NCI-H2196 (cell line): Measurements from ENCODE around the gene GRIFIN.
"Not testable (repeated sequence)": the region's sequence is repeated elsewhere in the genome, so short reads cannot be mapped to it uniquely, and the experiment has no call there.

Experiments used
- DNase-seq: peaks from one replicate; lab custom pipeline; 2025; ENCODE audit not compliant: unreplicated experiment; lab: John Stamatoyannopoulos, UW

GRIFIN gene

DNA sequence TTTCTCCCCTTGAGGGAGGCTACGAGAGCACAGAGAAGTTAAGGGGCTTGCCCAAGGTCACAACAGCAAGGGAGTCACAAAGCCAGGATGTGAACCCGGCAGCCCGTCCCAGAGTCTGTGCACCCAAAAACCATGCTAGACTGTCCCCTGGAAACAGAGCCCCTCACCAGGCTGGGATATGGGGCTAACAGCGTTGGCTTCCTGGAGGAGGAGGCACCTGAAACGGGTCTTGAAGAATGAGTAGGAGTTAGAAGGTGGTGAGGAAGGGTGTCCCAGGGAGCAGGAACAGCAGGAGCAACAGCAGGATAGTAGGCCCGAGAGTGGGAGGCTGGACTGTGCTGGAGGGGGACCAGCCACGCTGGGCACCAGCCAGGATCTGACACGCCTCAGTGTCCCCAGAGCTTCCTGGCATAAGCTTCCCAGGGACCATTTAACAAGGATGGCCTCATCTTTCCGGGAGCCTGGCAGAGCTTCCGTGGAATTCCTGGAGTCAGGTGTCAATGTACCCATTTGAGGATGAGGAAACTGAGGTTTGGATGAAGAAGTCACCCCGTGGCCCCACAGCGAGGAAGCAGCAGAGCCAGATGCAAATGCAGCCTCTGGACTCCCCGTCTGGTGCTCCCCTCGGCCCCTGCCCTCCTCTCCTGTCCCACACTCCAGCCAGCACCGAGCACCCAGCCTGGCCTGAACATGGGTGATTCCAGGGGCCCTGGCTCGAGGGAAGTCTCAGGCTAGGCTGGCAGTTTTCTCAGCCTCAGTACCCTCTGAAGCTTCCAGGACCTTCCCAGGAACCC, 3.3 kb upstream of the GRIFIN start:
- no peak for DNase-seq

DNA sequence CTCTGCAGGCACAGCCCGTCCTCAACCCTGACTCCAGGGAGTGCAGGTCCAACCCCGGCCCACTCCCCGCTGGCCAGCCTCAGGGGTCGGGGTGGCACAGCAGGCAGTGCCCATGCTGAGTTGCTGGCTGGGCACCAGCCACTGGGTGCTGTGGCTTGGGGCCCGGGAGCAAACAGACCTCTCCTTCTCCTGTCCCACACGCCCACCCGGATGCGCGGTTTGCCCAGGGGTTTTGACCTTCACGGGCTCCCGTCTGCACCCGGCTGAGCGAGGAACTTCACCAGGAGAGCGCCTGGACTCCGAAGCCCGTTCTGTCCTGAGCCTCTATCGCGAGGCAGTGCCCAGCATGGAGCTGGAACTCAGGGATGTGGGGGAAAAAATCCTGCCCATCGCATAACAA, 2.6 kb upstream of the GRIFIN start:
- peak; percentile 54 for DNase-seq

DNA sequence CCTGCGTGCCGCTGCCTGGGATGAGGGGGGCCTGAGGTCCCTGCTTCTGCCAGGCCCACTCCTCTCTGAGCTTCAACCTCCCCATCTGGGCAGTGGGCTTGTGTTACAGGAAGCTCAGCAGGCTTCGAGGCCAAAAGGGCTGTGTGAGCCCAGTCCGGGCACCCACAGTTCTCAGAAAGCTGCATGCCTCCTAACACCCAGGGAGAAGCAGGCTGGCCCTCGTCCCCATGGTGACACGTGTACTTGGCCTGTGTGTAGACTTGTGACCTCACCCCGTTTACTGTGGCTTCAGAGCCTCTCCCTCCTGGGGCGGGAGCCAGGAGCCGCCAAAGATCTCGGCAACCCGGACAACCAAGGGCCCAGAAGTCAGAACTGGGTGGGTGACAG, 2.2 kb upstream of the GRIFIN start:
- DNase-seq = peak; percentile 76

DNA sequence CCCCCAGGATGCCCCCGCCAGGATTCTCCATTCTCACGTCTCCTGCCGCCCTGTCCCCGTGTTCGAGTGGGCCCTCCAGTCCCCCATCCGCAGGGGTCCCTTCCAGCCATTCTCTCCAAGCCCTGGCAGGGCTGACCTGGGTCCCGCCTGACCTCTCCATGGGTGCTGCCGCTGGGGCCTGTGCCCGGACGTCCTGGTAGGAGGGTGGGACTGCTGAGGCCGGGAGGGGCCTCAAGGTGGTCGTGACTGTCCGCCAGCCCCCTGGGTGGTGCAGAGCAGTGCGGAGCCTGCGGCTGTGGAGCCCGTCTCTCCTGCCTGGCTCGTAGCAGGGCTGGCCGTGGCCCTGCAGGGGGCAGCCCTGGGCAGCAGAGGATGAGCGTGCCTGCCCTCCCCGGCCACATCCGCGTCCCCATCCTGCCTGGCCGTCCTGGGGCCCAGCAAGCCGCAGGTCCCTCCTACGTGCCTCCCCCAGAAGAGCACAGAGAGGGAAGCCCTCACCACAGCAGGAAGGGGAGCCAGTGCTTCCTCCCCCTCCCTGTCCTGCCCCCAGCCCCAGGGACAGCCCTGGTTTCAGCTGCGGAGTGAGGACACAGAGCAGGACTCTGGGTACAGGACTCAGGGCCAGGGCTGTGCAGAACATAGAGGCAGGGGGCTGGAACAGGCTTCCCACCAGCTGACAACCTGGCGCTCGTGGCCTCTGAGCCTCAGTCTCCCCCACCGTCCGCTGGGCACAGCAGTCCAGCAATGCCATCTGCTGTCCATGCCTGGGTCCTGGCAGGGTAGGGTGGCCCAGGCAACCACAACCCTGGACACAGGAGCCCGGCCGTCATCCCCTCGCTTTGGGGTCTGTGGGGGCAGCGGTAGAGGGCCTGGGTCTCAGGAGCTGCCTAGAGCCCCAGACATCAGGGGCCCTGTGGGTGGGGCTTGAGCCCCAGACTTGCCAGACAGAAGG, 1.5 kb upstream of the GRIFIN start:
- DNase-seq = peak; percentile 61

DNA sequence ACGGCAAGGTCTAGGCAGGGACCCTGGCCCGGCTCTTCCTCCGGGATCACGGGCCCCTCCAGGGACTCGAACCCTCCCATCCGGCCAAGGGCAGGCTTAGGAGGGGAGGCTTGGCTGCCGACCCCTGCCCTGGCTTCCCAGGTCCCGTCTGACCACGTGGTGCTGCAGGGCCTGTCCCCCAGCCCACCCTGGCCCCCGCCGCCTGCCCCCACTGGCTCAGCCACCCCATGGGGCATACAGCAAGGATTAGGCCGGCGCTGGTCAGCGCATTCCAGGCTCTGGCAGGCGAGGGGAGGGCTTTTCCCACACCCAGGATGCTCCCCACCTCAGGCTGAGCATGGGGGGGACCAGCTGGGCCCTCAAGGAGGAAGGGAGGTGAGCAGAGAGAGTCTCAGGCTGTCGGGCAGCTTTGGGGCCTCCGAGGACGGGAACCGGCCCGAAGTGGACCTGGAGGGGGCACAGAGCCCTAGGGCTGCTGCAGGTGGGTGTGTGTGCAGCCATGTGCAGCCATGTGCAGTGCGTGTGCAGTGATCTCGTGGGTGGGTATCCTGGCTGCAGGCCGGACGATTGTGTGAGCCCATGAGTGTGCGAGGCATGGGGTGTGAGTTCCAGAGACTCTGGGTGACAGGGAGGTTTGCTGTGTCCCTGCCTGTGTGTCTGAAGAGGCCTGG, 713 bp upstream of the GRIFIN start:
- DNase-seq = no peak

DNA sequence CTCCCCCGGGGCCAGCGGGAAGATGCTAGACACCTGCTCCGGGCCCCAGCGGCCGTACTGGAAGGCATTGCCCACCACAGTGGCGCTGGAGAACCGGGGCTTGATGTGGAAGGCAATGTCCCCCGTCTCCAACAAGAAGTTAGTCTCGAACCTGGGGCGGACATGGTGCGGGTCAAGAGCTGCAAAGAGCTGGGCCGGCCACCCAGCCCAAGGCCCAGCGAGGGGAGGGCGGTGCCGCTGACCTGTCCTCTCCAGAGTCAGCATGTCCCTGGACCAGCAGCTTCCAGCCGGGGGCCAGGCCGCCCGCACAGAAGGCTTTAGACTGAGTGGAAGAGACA, 551 bp downstream of the GRIFIN start:
- DNase-seq = no peak

DNA sequence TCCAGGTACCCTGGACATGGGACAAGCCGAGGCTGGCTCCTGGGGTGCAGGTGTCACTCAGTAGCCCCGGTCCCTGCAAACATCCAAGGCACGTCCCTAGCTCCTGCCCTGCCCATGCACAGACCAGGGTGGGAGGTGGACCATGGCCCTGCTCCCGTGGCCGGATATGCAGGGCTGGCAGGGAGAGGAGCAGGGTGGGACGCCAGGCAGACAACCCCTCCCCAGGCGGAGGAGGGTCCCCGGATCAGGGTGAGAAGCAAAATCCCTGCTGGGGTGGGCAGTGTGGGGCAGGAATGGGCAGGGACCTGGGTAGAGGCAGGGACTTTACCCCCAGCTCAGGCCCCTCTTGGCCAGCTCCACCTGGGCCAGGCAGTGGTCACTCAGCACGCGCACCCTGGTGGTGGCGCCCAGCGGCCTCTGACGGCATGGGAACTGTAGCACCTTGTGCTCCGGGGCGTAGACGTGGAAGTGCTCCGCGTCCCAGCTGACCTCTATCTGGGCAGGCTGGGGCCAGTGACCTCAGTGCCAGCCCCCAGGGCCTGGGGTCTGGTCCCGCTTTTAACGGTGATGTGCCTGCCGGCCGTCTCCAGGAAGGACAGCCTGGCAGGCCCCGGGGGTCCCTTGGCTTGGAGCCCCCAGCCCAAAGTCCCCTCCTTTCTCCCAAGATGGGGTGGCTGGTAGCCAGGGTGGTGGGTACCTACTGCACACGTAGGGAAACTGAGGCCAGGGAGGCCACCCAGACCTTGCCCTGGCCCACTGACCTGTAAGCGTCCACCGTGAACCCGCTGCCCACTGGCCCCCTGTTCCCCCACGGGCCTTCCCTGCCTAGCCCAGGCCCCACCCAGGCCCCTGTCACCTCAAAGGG, 1.2 kb downstream of the GRIFIN start:
- no peak for DNase-seq

DNA sequence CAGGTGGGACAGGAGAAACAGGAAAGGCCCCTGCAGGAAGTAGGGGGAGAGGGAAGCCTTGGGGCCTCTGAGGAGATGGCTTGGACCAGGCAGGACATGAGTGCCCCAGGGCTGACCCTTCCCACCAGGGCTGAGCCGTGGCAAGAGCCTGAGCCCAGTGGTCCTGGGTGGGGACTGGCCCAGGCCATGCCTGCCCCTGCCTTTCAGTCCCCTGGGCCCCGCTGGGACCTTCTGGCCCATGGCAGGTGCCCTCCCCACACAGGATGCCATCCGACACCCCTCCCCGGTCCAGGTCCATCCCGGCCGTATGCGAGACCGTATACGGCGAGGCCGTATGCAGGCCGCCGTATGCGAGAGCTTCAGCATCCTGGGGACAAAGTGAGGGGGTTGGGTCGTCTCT, 2.0 kb downstream of the GRIFIN start:
- no peak for DNase-seq

DNA sequence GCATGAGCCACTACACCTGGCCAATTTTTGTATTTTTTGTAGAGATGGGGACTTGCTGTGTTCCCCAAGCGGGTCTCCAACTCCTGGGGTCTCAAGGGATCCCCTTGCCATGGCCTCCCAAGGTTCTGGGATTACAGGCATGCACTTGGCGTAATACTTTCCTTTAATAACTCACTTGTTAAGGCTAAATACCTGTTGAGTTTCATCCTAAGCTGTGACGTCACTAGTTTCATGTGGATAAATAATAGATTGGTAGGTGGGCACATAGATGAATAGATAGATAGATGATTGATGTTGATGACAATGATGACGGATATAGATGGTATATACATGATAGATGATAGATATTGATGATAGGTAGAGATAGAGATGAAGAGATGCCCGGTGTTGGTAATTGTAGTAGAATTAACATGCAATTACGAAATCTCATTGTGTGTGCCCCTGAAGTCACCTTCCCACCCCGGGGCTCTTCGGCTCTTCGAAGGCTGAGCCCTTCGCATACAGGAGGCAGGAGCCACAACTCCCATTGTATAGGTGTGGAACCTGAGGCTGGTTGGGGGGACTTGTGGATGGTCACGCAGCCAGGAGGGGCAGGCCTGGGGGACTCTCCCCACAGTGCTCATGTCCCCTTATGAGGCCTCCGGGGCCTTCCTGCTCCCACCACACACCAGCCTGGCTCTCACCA, 2.6 kb downstream of the GRIFIN start:
- no peak for DNase-seq

DNA sequence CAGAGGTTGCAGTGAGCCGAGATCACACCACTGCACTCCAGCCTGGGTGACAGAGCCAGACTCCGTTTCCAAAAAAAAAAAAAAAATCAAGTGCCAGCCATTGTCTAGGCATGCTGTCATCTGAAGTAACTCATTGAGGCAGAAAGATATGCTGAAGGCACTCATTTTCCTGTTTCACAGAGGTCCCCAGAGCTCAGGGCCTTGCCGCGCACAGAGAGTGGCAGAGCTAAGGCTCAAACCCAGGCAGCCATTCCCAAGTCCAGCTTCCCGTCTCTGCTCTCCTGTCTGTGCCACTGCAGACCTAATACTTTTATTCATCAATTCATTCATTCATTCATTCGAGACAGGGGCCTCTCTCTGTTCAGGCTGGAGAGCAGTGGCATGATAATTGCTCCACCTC, 3.5 kb downstream of the GRIFIN start:
- DNase-seq = no peak

DNA sequence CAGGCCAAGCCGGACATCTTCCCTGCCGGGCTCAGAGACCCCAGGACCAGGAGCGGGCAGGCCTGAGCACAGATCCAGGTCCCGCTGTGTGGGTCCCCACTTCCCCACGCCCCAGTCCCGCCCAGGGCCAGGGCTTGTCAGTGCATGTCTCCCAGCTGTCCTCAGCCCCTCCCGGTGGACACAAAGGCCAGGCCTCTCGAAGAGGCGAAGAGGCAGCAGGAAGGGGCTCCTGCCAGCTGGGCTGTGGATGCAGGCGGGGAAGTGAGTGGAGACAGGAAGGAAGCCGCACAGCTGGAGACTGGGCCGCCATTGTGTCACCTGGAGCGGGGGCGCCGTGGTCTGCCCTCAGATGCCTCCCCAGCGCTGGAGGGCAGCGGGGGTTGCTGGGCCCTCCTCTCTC, 4.8 kb downstream of the GRIFIN start:
- peak; percentile 65 for DNase-seq

DNA sequence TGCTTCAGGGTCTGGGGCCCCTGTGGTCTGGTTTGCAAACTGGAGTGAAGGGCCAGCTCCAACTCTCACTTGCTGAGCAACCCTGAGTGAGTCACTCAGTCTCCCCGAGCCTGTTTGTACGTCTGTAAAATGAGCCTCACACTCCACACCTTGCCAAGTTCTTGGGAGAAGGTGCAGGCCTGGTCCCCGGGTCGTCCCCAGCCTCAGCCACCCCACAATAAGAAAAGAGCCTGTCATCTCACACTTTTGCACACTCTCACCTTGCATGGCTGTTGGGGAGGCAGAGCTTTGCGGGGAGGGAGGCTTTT, 5.2 kb downstream of the GRIFIN start:
- peak; percentile 43 for DNase-seq

DNA sequence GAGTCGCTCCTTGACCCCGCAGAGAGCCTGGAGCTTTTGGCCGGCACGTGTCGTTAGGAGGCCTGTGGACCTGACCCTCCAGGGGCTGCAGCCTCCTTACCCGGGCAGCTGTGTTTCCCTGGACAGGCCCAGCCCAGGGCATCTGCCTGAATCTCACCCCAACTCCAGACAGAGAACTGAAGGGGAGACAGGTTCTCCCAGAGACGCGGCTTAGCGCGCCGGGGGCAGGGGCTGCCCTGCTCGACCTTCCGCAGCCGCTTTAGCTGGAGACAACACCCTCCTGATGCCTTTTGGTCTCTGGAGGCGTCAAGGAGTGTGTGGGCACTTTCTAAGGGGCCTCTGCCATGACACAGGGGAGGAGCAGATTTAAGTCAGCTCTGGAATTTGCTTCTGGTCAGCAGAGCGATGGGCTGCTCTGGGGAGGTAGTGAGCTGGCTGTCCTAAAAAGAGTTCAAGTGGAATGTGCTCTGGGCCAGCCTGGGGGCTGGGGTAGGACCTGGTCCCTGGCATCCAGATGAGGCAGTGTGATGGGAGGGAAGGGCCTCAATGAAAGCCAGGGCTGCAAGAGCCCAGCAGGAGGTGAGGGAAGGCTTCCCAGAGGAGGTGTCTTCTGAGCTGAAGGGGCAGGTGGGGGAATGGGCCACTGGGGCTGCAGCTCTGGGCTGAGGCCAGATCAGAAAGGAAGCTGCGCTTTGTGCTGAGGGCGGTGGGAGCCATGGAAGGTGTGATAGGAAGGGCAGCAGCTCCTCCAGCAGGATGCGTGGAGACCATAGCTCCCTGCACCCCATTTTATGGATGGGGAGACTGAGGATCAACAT, 5.8 kb downstream of the GRIFIN start:
- no peak for DNase-seq

DNA sequence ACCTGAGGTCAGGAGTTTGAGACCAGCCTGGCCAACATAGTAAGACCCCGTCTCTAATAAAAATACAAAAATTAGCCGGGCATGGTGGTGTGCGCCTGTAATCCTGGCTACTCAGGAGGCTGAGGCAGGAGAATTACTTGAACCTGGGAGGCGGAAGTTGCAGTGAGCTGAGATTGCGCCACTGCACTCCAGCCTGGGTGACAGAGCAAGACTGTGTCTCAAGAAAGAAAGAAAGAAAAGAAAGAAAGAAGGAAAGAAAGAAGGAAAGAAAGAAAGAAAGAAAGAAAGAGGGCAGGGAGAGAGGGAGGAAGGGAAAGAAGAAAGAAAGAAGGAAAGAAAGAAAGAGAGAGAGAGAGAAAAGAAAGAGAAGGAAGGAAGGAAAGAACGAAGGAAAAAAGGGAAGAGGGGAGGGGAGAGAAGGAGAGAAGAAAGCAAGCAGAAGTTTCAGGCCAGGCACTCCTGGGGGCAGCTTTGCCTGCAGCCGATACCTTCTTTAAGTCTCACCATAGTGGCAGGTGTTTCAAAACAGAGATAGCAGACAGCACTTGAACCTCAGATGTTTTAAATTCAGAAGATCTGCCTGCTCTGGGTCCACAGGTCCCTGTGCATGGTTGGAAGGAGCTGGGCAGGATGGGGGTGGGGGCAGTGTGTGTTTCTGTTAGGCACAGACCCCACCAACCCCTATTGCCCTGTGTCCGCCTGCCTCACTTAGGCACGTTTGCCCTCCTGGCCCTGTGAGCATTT, 6.6 kb downstream of the GRIFIN start:
- not testable (repeated sequence) for DNase-seq

DNA sequence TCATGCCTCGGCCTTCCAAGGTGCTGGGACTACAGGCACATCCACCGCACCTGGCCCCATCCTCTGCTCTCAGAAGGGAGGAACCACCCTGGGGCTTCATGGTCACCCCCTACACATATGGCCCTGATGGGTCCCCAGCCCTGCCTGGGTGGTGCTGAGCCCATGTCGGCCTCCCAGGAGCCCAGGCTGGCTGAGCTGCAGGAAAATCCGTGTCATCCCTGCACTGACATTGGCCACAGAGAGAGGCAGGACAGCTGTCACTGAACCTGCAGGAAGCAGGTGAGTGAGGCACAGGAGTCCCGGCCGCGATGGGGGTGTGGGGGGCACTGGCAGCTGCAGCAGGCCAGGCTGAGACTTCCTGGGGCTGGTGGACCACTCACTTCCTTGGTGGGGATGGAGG, 8.0 kb downstream of the GRIFIN start:
- no peak for DNase-seq

DNA sequence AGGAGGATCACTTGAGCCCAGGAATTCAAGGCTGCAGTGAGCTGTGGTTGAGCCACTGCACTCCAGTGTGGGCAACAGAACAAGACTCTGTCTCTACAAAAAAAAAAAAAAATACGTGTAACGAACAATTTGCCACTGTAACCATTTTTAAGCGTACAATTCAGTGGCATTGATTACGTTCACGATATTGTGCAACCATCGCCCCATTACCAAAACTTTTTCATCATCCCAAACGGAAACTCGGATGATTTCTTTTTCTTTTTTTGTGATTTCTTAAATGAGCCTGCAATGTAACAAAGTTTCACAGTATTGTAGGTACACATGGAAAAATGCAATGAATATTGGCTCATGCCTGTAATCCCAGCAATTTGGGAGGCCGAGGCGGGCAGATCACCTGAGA, 9.5 kb downstream of the GRIFIN start:
- DNase-seq = no peak

DNA sequence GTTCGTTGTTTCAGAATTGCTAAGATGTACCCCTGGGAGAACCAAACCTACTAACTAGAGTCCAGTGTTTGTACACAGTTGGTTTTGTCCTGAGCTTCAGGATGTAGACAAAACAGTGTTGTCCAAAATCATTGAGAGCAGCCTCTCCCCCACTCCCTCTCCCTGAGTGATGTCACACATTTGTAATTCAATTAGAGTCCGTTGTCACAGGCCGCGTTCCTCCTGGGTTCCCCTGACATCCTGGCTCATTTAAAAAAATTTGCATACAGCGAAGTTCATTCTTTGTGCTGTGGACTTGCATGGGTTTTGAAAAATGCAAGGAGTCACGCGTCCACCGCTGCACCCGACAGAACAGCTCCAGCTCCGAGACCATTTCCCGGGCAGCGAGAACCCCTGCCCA, 10.3 kb downstream of the GRIFIN start:
- no peak for DNase-seq

DNA sequence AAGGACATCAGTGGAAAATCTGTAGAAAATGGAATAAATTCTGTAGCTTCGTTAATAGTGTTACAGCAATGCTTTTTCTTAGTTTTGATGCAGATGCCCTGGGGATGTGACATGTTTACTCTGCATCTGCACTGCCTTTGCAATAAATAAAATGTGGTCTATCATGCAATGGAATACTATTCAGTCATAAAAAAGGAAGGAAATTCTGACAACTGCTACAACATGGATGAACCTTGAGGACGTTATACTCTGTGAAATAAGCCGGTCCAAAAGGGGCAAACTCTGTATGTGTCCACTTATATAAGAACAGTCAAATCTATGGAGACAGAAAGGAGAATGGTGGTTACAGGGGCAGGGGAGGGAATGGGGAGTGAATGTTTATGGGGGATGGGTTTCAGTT, 13.5 kb downstream of the GRIFIN start:
- no peak for DNase-seq
